ENCODE results near the gene FLNC. TPM values are rescaled to one million over a fixed set of nuclear protein-coding genes. Genes with fewer than 3 reads are reported as not detected.
A peak's percentile ranks its signal among the peaks of the same experiment; 100 is the strongest.

FLNC gene
- total and polyA plus RNA-seq, 2 of the 13 experiments (the other 11 are each of a cell fraction or from before 2014, with no cell fraction given): 0.02 TPM; not detected in 1

GRCh38 chr7:128788446-128789412, 41.5 kb upstream of the FLNC start (continued):
- no peak for TF ChIP-seq TEAD2 (CRISPR knock-in tag; IDR thresholded peaks at IDR 0.05)
- TF ChIP-seq ZNF724P (CRISPR knock-in tag; IDR thresholded peaks at IDR 0.05; ENCODE audit: borderline replicate concordance): no peak
- TF ChIP-seq NR2F1 (CRISPR knock-in tag; IDR thresholded peaks at IDR 0.05): peak; percentile 72 to 83
- TF ChIP-seq RERE (CRISPR knock-in tag; IDR thresholded peaks at IDR 0.05; ENCODE audit: low read depth): no peak
- no peak for TF ChIP-seq HOXD1 (CRISPR knock-in tag; IDR thresholded peaks at IDR 0.05)
- no peak for TF ChIP-seq RELA (CRISPR knock-in tag; IDR thresholded peaks at IDR 0.05)
- no peak for TF ChIP-seq CENPT (CRISPR knock-in tag; IDR thresholded peaks at IDR 0.05; ENCODE audit: low read depth)
- peak; percentile 52; the same call in 1 of the 2 replicates for TF ChIP-seq NR2F2 (IDR thresholded peaks at IDR 0.05; ENCODE audit: borderline replicate concordance, low read depth)
